CD14-positive monocyte (primary cell): Measurements from ENCODE around the gene KSR1. TPM values are rescaled to one million over a fixed set of nuclear protein-coding genes. Genes with fewer than 3 reads are reported as not detected.
A peak's percentile ranks its signal among the peaks of the same experiment; 100 is the strongest.

ENCODE experiments used
- DNase-seq, 3 donors: peaks; one replicate each; pipeline ENCODE4 v3.0.0-alpha.2; 2011 to 2022
- H2AFZ ChIP-seq: 2 replicates; pipeline ENCODE4 v1.6.0; 2012; ENCODE audit warnings: mild to moderate bottlenecking, low read depth, low read length, inconsistent platforms; ENCODE audit not compliant: insufficient read depth, poor library complexity, severe bottlenecking
- H3K27ac ChIP-seq, 2 donors: 1 replicate in 1 of 2; 2 replicates in 1 of 2; pipeline ENCODE4 v1.5.1; 2012 to 2013; ENCODE audit warnings: low read length in 2 of 2, control low read depth in 1 of 2, inconsistent platforms in 1 of 2, low read depth in 1 of 2, mild to moderate bottlenecking in 1 of 2
- H3K27me3 ChIP-seq, 2 donors: one replicate each; pipeline versions ENCODE4 v1.6.0 to v1.6.1; 2011 to 2013; ENCODE audit warnings: low read length in 2 of 2; ENCODE audit not compliant: control insufficient read depth in 2 of 2, insufficient read depth in 2 of 2
- H3K36me3 ChIP-seq, 2 donors: replicated peaks in 1 of 2; 1 replicate in 1 of 2; 2 replicates in 1 of 2; pipeline versions ENCODE4 v1.5.1 to v1.6.1; 2012 to 2013; ENCODE audit warnings: low read length in 2 of 2, control low read depth in 1 of 2, inconsistent platforms in 1 of 2, mild to moderate bottlenecking in 1 of 2; ENCODE audit not compliant: insufficient read depth in 2 of 2, control insufficient read depth in 1 of 2
- H3K4me1 ChIP-seq, 2 donors: 1 replicate in 1 of 2; 2 replicates in 1 of 2; pipeline versions ENCODE4 v1.5.1 to v1.6.1; 2012 to 2013; ENCODE audit warnings: low read length in 2 of 2, control low read depth in 1 of 2, inconsistent platforms in 1 of 2, mild to moderate bottlenecking in 1 of 2, moderate library complexity in 1 of 2; ENCODE audit not compliant: insufficient read depth in 2 of 2, control insufficient read depth in 1 of 2
- H3K4me2 ChIP-seq: replicated peaks from 2 replicates; pipeline ENCODE3; 2012; ENCODE audit warnings: low read length, moderate library complexity, mild to moderate bottlenecking; ENCODE audit not compliant: poor library complexity, severe bottlenecking; ENCODE audit errors: extremely low read depth
- H3K4me3 ChIP-seq, 3 experiments: fragments of 200-600 bp in 1 of 3; sonication (generic) in 1 of 3; replicated peaks in 1 of 3; 1 replicate in 2 of 3; 2 replicates in 1 of 3; pipeline ENCODE4 v1.5.1; 2011 to 2013; ENCODE audit warnings: low read length in 3 of 3, mild to moderate bottlenecking in 3 of 3, control low read depth in 2 of 3, low read depth in 2 of 3, inconsistent platforms in 1 of 3, moderate library complexity in 1 of 3
- H3K79me2 ChIP-seq: 2 replicates; pipeline ENCODE4 v1.6.0; 2012; ENCODE audit warnings: mild to moderate bottlenecking, control low read depth, inconsistent platforms, low read length, moderate library complexity; ENCODE audit not compliant: insufficient read depth
- H3K9ac ChIP-seq: 2 replicates; pipeline ENCODE4 v1.6.0; 2017; ENCODE audit warnings: low read length, mild to moderate bottlenecking; ENCODE audit not compliant: insufficient read depth, poor library complexity, severe bottlenecking
- H3K9me3 ChIP-seq, 2 donors: replicated peaks in 1 of 2; 1 replicate in 1 of 2; 2 replicates in 1 of 2; pipeline versions ENCODE4 v1.5.1 to v1.6.1; 2012 to 2013; ENCODE audit warnings: low read length in 2 of 2, control low read depth in 1 of 2; ENCODE audit not compliant: control insufficient read depth in 1 of 2, insufficient read depth in 1 of 2
- H4K20me1 ChIP-seq: 2 replicates; pipeline ENCODE4 v1.6.0; 2012; ENCODE audit warnings: mild to moderate bottlenecking, low read length, control low read depth, moderate library complexity; ENCODE audit not compliant: insufficient read depth
- H3K27ac Mint-ChIP-seq, 7 donors: one replicate each; pipeline ENCODE4 v1.8.0; 2020; ENCODE audit warnings: mild to moderate bottlenecking in 7 of 7, mixed read lengths in 7 of 7, moderate library complexity in 6 of 7, inconsistent platforms in 2 of 7
- H3K27me3 Mint-ChIP-seq, 3 donors: one replicate each; pipeline ENCODE4 v1.8.0; 2021 to 2022; ENCODE audit warnings: low read depth in 3 of 3, mild to moderate bottlenecking in 3 of 3, mixed read lengths in 3 of 3, moderate library complexity in 3 of 3, inconsistent platforms in 1 of 3
- H3K36me3 Mint-ChIP-seq, 2 donors: one replicate each; pipeline ENCODE4 v1.8.0; 2020; ENCODE audit warnings: mixed read lengths in 2 of 2, inconsistent platforms in 1 of 2, mild to moderate bottlenecking in 1 of 2
- H3K4me1 Mint-ChIP-seq: one replicate; pipeline ENCODE4 v1.8.0; 2020; ENCODE audit warnings: mild to moderate bottlenecking, mixed read lengths
- H3K4me3 Mint-ChIP-seq, 2 donors: one replicate each; pipeline ENCODE4 v1.8.0; 2020; ENCODE audit warnings: mild to moderate bottlenecking in 2 of 2, mixed read lengths in 2 of 2, moderate library complexity in 1 of 2
- H3K9me3 Mint-ChIP-seq, 7 donors: one replicate each; pipeline ENCODE4 v1.8.0; 2020 to 2022; ENCODE audit warnings: mixed read lengths in 7 of 7, mild to moderate bottlenecking in 6 of 7, moderate library complexity in 6 of 7, inconsistent platforms in 2 of 7
- CTCF ChIP-seq: fragments of 200-600 bp; IDR thresholded peaks from one replicate; pipeline ENCODE4 v1.8.0; 2022; ENCODE audit warnings: antibody characterized with exemption, mild to moderate bottlenecking
- WGBS: methylation state at CpG from one replicate; pipeline ENCODE4 v1.1.5; 2013; ENCODE audit warnings: missing lambda C conversion rate; ENCODE audit not compliant: insufficient coverage; 5-methylcytosine and 5-hydroxymethylcytosine counted together
- intact Hi-C, 2 donors: fragments of 100-400 bp; cut with micrococcal nuclease; formaldehyde crosslinking; loops; one replicate each; pipeline versions ENCODE4 v1.15.0 to v1.15.1; 2023
- polyA plus RNA-seq, 3 donors: library from polyadenylated mRNA; depleted of rRNA in 1 of 3; unstranded in 2 of 3; stranded (reverse) in 1 of 3; fragments of 300-500 nt in 2 of 3; fragments of >200 nt in 1 of 3; fragmentation: Illumina TruSeq in 2 of 3; gene quantifications; 1 replicate in 2 of 3; 2 replicates in 1 of 3; pipeline ENCODE4 v1.2.3, GENCODE V29; 2012 to 2021

KSR1 gene
- polyA plus RNA-seq, 3 donors, result 1.2 to 111 (median 4.2) TPM

DNA sequence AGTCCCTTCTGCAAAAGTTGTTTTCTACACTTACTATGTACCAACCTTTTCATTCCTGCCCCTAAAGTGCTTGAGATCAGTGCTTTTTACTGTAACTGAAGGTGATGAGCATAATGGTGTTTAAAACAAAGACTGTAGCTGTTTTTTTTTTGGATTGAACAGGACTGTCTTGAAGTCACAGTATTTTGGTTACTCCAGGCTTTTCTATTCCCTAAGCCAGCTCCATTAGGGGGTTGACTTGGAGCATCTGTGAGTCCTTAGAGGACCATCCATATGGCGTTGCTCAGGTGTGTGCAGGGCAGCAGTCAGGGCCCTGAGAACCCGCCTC is 145.7 kb downstream of the KSR1 start:
- Histone ChIP-seq H3K27me3 (no peaks in the 10 kb centered on the region), H3K4me3 (no peak overlapping the region), H3K4me2 (no peak overlapping the region), H3K9me3 (no peaks in the 10 kb centered on the region), H3K79me2 (no peaks in the 10 kb centered on the region), H3K36me3 (peaks cover 63 to 76% of the 10 kb centered on the region in 2 donors), H3K4me1 (no peaks in the 10 kb centered on the region), H4K20me1 (peaks cover 34% of the 10 kb centered on the region), H3K9ac (no peak overlapping the region), H2AFZ (no peak overlapping the region), H3K27ac (no peak overlapping the region)
- Mint-ChIP-seq H3K9me3 (no peaks in the 10 kb centered on the region), H3K4me1 (peaks cover 8% of the 10 kb centered on the region), H3K36me3 (peaks cover 64 to 79% of the 10 kb centered on the region in 2 donors), H3K4me3 (no peak overlapping the region), H3K27ac (no peak overlapping the region), H3K27me3 (peaks cover 0 to 2% (median 0%) of the 10 kb centered on the region in 3 donors)
- peak; percentile 47 for TF ChIP-seq CTCF
- intact Hi-C loops, result loop anchor here (1.0 to 5.0 kb wide), 5 partner anchors 49 to 365 kb away; no protein-coding TSS in a partner anchor
- no peak for DNase-seq
- WGBS, result 81% methylated on average over 2 of the region's 2 CpGs

- peak overlapping the region in 2 of 7 donors; percentile 42 to 46 for H3K27ac Mint-ChIP-seq
- WGBS, result 27% methylated on average over 15 of the region's 15 CpGs
- H3K27me3 Mint-ChIP-seq, result peaks cover 0 to 2% (median 0%) of the 10 kb centered on the region in 3 donors
- H4K20me1 ChIP-seq, result peaks cover 34% of the 10 kb centered on the region
- peaks cover 63 to 76% of the 10 kb centered on the region in 2 donors for H3K36me3 ChIP-seq
- H3K27ac ChIP-seq, result no peak overlapping the region
- no peaks in the 10 kb centered on the region for H3K4me1 ChIP-seq
- no peaks in the 10 kb centered on the region for H3K27me3 ChIP-seq
- no peaks in the 10 kb centered on the region for H3K9me3 ChIP-seq
- H3K9ac ChIP-seq, result no peak overlapping the region
- peak; percentile 91 for TF ChIP-seq CTCF
- no peak overlapping the region for H2AFZ ChIP-seq
- peaks cover 64 to 79% of the 10 kb centered on the region in 2 donors for H3K36me3 Mint-ChIP-seq
- no peak overlapping the region for H3K4me3 Mint-ChIP-seq
- H3K4me2 ChIP-seq, result no peak overlapping the region
- H3K4me1 Mint-ChIP-seq, result peaks cover 8% of the 10 kb centered on the region
- no peaks in the 10 kb centered on the region for H3K79me2 ChIP-seq
- no peaks in the 10 kb centered on the region for H3K9me3 Mint-ChIP-seq
- peak; percentile 55 to 72 (median 64) for DNase-seq
- intact Hi-C loops, result loop anchor here (2.0 to 5.0 kb wide), 3 partner anchors 48 to 366 kb away; no protein-coding TSS in a partner anchor
- no peak overlapping the region for H3K4me3 ChIP-seq
Observed at GRCh38 chr17:27602721-27603420, 146.6 kb downstream of the KSR1 start.
